ENCODE results near the gene SLC29A1.

- TF ChIP-seq CTCF (conservative IDR thresholded peaks at IDR 0.05) (no peak), EZH2 (IDR thresholded peaks at IDR 0.05; ENCODE audit: low read depth) (no peak)
Observed at GRCh38 chr6:44207966-44208365, 15.4 kb upstream of the SLC29A1 start.

All from PC-9 (cell line).